ENCODE measurements around the gene RASIP1. TPM values are rescaled to one million over a fixed set of nuclear protein-coding genes. Genes with fewer than 3 reads are reported as not detected.

Gene RASIP1
- total and polyA plus RNA-seq, 2 of the 8 experiments (the other 6 are each of a cell fraction or from before 2014, with no cell fraction given) = 9.3 to 11.4 TPM

- TF ChIP-seq YY1 (IDR thresholded peaks at IDR 0.05; ENCODE audit: low read depth, low read length) (no peak), TAF1 (IDR thresholded peaks at IDR 0.05; ENCODE audit: low read depth, low read length) (no peak), KDM1A (IDR thresholded peaks at IDR 0.05; ENCODE audit: borderline replicate concordance, low read length) (no peak), BCL11A (IDR thresholded peaks at IDR 0.05; ENCODE audit: low read depth in 2 of 2, low read length in 2 of 2) (no peak), GTF2F1 (IDR thresholded peaks at IDR 0.05; ENCODE audit: borderline replicate concordance, low read depth, low read length) (no peak), SP2 (IDR thresholded peaks at IDR 0.05; ENCODE audit: low read length) (no peak), E2F6 (IDR thresholded peaks at IDR 0.05) (no peak; the same call in 1 of the 2 replicates), JUND (IDR thresholded peaks at IDR 0.05; ENCODE audit: low read length) (no peak), TEAD4 (IDR thresholded peaks at IDR 0.05; ENCODE audit: low read depth, low read length) (no peak), MAFK (IDR thresholded peaks at IDR 0.05; ENCODE audit: low read depth, low read length) (no peak), BRCA1 (IDR thresholded peaks at IDR 0.05; ENCODE audit: low read depth, low read length) (no peak), POLR2A (IDR thresholded peaks at IDR 0.05; ENCODE audit: control extremely low read depth in 1 of 2, low read depth in 2 of 2, low read length in 2 of 2) (no peak), FOSL1 (IDR thresholded peaks at IDR 0.05; ENCODE audit: insufficient read depth, low read depth, low read length) (no peak), TAF7 (optimal IDR thresholded peaks at IDR 0.05; ENCODE audit: borderline replicate concordance, low read depth, low read length) (no peak), SAP30 (IDR thresholded peaks at IDR 0.05; ENCODE audit: insufficient read depth, insufficient replicate concordance, low read length) (no peak), EZH2 (IDR thresholded peaks at IDR 0.05; ENCODE audit: low read depth, low read length, severe bottlenecking) (no peak), POU5F1 (IDR thresholded peaks at IDR 0.05; ENCODE audit: low read depth, low read length) (no peak), RBBP5 (IDR thresholded peaks at IDR 0.05; ENCODE audit: borderline replicate concordance, low read depth, low read length) (no peak), PHF8 (conservative IDR thresholded peaks at IDR 0.05; ENCODE audit: low read depth, low read length) (no peak), CBX5 (IDR thresholded peaks at IDR 0.05; ENCODE audit: low read depth, low read length) (no peak), SIX5 (IDR thresholded peaks at IDR 0.05; ENCODE audit: low read depth, low read length) (no peak), HDAC6 (IDR thresholded peaks at IDR 0.05; ENCODE audit: low read depth, low read length) (no peak), ASH2L (IDR thresholded peaks at IDR 0.05; ENCODE audit: low read length) (peak; percentile 40), NANOG (IDR thresholded peaks at IDR 0.05; ENCODE audit: insufficient read depth, low read depth, low read length, poor library complexity, severe bottlenecking) (no peak), NRF1 (IDR thresholded peaks at IDR 0.05; ENCODE audit: low read depth, low read length) (no peak), BACH1 (IDR thresholded peaks at IDR 0.05; ENCODE audit: low read length) (no peak)
These were observed 11.3 kb downstream of the RASIP1 start (continued) for GRCh38 chr19:48728911-48729664.

Data from H1 (cell line).